ENCODE results near the gene FBXO40.
A peak's percentile ranks its signal among the peaks of the same experiment; 100 is the strongest.

The FBXO40 gene

DNA sequence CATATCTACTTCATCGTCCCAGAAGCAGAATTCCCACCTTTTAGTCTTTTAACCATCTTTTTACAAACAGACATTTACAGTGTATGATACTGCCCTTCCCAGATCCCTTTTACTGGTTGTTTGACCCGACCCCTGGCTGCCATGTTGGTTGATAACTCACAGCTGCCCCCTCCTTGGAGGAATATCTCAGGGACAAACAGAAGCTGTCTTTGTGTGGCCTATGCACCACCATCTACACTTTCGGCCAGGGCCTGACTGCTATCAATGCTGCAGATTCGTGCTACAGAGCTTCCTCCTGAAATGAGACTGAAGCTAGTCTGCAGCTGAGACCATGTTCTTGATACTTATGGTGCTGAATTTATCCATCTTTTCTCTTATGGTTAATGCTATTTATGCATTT, 40.8 kb upstream of the FBXO40 start:
- H3K18ac ChIP-seq (ENCODE audit: low read length): no peak overlapping the region
- no peak overlapping the region for H2BK12ac ChIP-seq (ENCODE audit: low read length)
- H3K23ac ChIP-seq (ENCODE audit: low read depth, low read length, poor library complexity): no peak overlapping the region
- no peak overlapping the region for H3K27ac ChIP-seq (replicated peaks; ENCODE audit: low read length)
- no peaks in the 10 kb centered on the region for H3K4me1 ChIP-seq (ENCODE audit: control insufficient read depth in 2 of 2, insufficient read depth in 1 of 2, low read depth in 1 of 2, low read length in 2 of 2)
- no peak overlapping the region for H3K4me2 ChIP-seq (ENCODE audit: insufficient read depth, low read length, poor library complexity, severe bottlenecking)
- H3K9me3 ChIP-seq (replicated peaks in 1 of 2; ENCODE audit: control insufficient read depth in 2 of 2, insufficient read depth in 1 of 2, low read depth in 1 of 2, low read length in 2 of 2): no peaks in the 10 kb centered on the region
- H4K91ac ChIP-seq (ENCODE audit: low read depth, low read length, poor library complexity): no peak overlapping the region
- no peaks in the 10 kb centered on the region for H3K79me1 ChIP-seq (ENCODE audit: low read depth, low read length)
- H3K36me3 ChIP-seq (replicated peaks in 1 of 2; ENCODE audit: control insufficient read depth in 2 of 2, insufficient read depth in 2 of 2, low read length in 2 of 2): no peaks in the 10 kb centered on the region
- no peak overlapping the region for H2BK15ac ChIP-seq (ENCODE audit: low read length)
- no peak overlapping the region for H2AK5ac ChIP-seq (ENCODE audit: low read depth, low read length)
- H3K27me3 ChIP-seq (ENCODE audit: control insufficient read depth in 3 of 3, insufficient read depth in 3 of 3, low read depth in 1 of 3, low read length in 3 of 3): peaks cover 0 to 5% (median 0%) of the 10 kb centered on the region in 3 experiments
- no CpG with 5 or more reads among the region's 4 CpGs for WGBS, 2 donors (ENCODE audit: extremely low coverage in 2 of 2, insufficient read length in 2 of 2, insufficient replicate concordance in 1 of 2)
- H2BK120ac ChIP-seq (ENCODE audit: low read depth, low read length): no peak overlapping the region
- H3K9ac ChIP-seq (ENCODE audit: low read depth, low read length, poor library complexity): no peak overlapping the region
- H2AFZ ChIP-seq (ENCODE audit: low read length): peak overlapping the region; percentile 56
- no peak overlapping the region for H3K4ac ChIP-seq (ENCODE audit: low read length)
- no peak overlapping the region for H4K8ac ChIP-seq (ENCODE audit: low read depth, low read length)
- DNase-seq (ENCODE audit: low spot score): no peak
- no peak overlapping the region for H3K14ac ChIP-seq (ENCODE audit: low read length)
- no peak overlapping the region for H2BK5ac ChIP-seq (ENCODE audit: low read length)
- no peak overlapping the region for H3K4me3 ChIP-seq (ENCODE audit: low read length in 2 of 2)

DNA sequence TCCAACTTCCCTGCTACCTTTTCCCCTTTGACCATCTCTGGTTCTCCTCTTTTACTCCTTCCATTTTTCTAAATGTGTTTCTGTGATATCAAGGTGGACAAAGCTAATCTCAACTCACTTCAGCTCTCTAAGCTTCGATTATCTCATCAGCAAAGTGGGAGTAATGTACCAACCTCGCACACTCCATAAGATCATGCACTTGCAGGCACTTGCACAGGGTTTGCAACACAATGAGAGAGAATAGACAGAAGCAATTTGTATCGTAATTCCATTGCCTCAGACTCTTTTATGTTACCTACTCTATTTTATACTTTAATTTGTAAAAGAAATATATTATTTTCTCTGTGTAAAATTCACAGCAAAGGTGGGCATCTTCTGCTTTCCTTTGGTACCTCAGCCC, 40.4 kb upstream of the FBXO40 start:
- Histone ChIP-seq H2BK120ac (ENCODE audit: low read depth, low read length) (no peak overlapping the region), H3K9me3 (replicated peaks in 1 of 2; ENCODE audit: control insufficient read depth in 2 of 2, insufficient read depth in 1 of 2, low read depth in 1 of 2, low read length in 2 of 2) (no peaks in the 10 kb centered on the region), H2AFZ (ENCODE audit: low read length) (peak overlapping the region; percentile 56), H3K27ac (replicated peaks; ENCODE audit: low read length) (no peak overlapping the region), H3K14ac (ENCODE audit: low read length) (no peak overlapping the region), H4K8ac (ENCODE audit: low read depth, low read length) (no peak overlapping the region), H3K4me3 (ENCODE audit: low read length in 2 of 2) (no peak overlapping the region), H2BK12ac (ENCODE audit: low read length) (no peak overlapping the region), H2AK5ac (ENCODE audit: low read depth, low read length) (no peak overlapping the region), H3K79me1 (ENCODE audit: low read depth, low read length) (no peaks in the 10 kb centered on the region), H3K4me1 (ENCODE audit: control insufficient read depth in 2 of 2, insufficient read depth in 1 of 2, low read depth in 1 of 2, low read length in 2 of 2) (no peaks in the 10 kb centered on the region), H3K36me3 (replicated peaks in 1 of 2; ENCODE audit: control insufficient read depth in 2 of 2, insufficient read depth in 2 of 2, low read length in 2 of 2) (no peaks in the 10 kb centered on the region), H3K18ac (ENCODE audit: low read length) (no peak overlapping the region), H3K4ac (ENCODE audit: low read length) (no peak overlapping the region), H2BK15ac (ENCODE audit: low read length) (no peak overlapping the region), H3K4me2 (ENCODE audit: insufficient read depth, low read length, poor library complexity, severe bottlenecking) (no peak overlapping the region), H3K23ac (ENCODE audit: low read depth, low read length, poor library complexity) (no peak overlapping the region), H3K9ac (ENCODE audit: low read depth, low read length, poor library complexity) (no peak overlapping the region), H3K27me3 (ENCODE audit: control insufficient read depth in 3 of 3, insufficient read depth in 3 of 3, low read depth in 1 of 3, low read length in 3 of 3) (peaks cover 0 to 5% (median 0%) of the 10 kb centered on the region in 3 experiments), H4K91ac (ENCODE audit: low read depth, low read length, poor library complexity) (no peak overlapping the region), H2BK5ac (ENCODE audit: low read length) (no peak overlapping the region)
- no peak for DNase-seq (ENCODE audit: low spot score)
- WGBS, 2 donors (ENCODE audit: extremely low coverage in 2 of 2, insufficient read length in 2 of 2, insufficient replicate concordance in 1 of 2): no CpG with 5 or more reads among the region's 3 CpGs

DNA sequence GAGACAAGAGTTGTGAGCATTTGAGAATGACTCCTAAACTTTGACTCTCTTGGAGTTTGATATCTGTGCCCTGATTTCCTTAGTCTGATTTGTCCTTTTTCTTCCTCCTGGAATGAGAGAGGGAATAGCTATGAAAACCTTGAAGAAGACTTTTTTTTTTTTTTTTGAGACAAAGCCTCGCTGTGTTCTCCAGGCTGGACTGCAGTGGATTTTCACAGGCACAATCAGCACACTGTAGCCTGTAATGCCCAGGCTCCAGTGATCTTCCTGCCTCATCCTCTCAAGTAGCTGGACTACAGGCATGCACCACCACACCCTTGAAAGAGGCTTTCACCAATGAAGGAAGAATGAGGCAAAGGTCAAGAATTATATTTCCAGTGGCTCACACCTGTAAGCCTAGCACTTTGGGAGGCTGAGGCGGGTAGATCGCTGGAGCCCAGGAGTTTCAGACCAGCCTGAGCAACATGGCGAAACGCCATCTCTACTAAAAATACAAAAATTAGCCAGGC, 35.7 kb upstream of the FBXO40 start:
- H3K4ac ChIP-seq (ENCODE audit: low read length): no peak overlapping the region

DNA sequence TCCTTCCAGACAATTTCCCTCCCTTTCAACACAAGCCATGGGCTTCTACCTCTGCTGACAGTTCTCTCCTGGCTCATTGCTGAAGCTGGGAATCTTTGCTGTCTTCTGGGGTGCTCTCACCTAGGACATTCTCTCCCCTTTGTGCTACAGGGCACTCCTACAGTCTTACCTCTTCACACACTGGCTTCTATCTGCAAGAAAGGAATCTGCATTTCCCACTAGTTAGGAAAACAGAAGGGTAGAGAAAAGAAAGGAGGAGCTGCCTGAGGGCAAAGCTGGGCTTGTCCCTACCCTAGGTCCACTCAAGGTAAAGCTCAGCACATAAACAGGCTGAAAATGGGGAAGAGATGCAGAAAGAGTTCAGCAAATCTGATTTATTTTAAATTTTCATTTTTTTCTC, 31.0 kb upstream of the FBXO40 start:
- H4K91ac ChIP-seq (ENCODE audit: low read depth, low read length, poor library complexity): no peak overlapping the region
- H3K14ac ChIP-seq (ENCODE audit: low read length): no peak overlapping the region
- H2BK5ac ChIP-seq (ENCODE audit: low read length): no peak overlapping the region
- no peak overlapping the region for H3K4ac ChIP-seq (ENCODE audit: low read length)
- no peak overlapping the region for H3K23ac ChIP-seq (ENCODE audit: low read depth, low read length, poor library complexity)
- H3K4me3 ChIP-seq (ENCODE audit: low read length in 2 of 2): no peak overlapping the region
- no peak for DNase-seq (ENCODE audit: low spot score)
- H2BK120ac ChIP-seq (ENCODE audit: low read depth, low read length): no peak overlapping the region
- H2BK15ac ChIP-seq (ENCODE audit: low read length): no peak overlapping the region
- no peak overlapping the region for H3K9ac ChIP-seq (ENCODE audit: low read depth, low read length, poor library complexity)
- H3K18ac ChIP-seq (ENCODE audit: low read length): no peak overlapping the region
- no peak overlapping the region for H3K4me2 ChIP-seq (ENCODE audit: insufficient read depth, low read length, poor library complexity, severe bottlenecking)
- H3K27ac ChIP-seq (replicated peaks; ENCODE audit: low read length): no peak overlapping the region
- no peaks in the 10 kb centered on the region for H3K79me1 ChIP-seq (ENCODE audit: low read depth, low read length)
- H2BK12ac ChIP-seq (ENCODE audit: low read length): no peak overlapping the region
- no peaks in the 10 kb centered on the region for H3K4me1 ChIP-seq (ENCODE audit: control insufficient read depth in 2 of 2, insufficient read depth in 1 of 2, low read depth in 1 of 2, low read length in 2 of 2)
- no peaks in the 10 kb centered on the region for H3K36me3 ChIP-seq (replicated peaks in 1 of 2; ENCODE audit: control insufficient read depth in 2 of 2, insufficient read depth in 2 of 2, low read length in 2 of 2)
- no peak overlapping the region for H4K8ac ChIP-seq (ENCODE audit: low read depth, low read length)
- H3K27me3 ChIP-seq (ENCODE audit: control insufficient read depth in 3 of 3, insufficient read depth in 3 of 3, low read depth in 1 of 3, low read length in 3 of 3): no peaks in the 10 kb centered on the region
- no peak overlapping the region for H2AK5ac ChIP-seq (ENCODE audit: low read depth, low read length)
- peak overlapping the region; percentile 6 for H2AFZ ChIP-seq (ENCODE audit: low read length)
- no peaks in the 10 kb centered on the region for H3K9me3 ChIP-seq (replicated peaks in 1 of 2; ENCODE audit: control insufficient read depth in 2 of 2, insufficient read depth in 1 of 2, low read depth in 1 of 2, low read length in 2 of 2)

More for the DNA sequence above, 35.7 kb upstream of the FBXO40 start:
- no peak overlapping the region for H2BK5ac ChIP-seq (ENCODE audit: low read length)
- DNase-seq (ENCODE audit: low spot score): no peak
- no peaks in the 10 kb centered on the region for H3K79me1 ChIP-seq (ENCODE audit: low read depth, low read length)
- H3K4me3 ChIP-seq (ENCODE audit: low read length in 2 of 2): no peak overlapping the region
- H3K4me1 ChIP-seq (ENCODE audit: control insufficient read depth in 2 of 2, insufficient read depth in 1 of 2, low read depth in 1 of 2, low read length in 2 of 2): no peaks in the 10 kb centered on the region
- no peak overlapping the region for H3K9ac ChIP-seq (ENCODE audit: low read depth, low read length, poor library complexity)
- no peaks in the 10 kb centered on the region for H3K9me3 ChIP-seq (replicated peaks in 1 of 2; ENCODE audit: control insufficient read depth in 2 of 2, insufficient read depth in 1 of 2, low read depth in 1 of 2, low read length in 2 of 2)
- H3K27ac ChIP-seq (replicated peaks; ENCODE audit: low read length): no peak overlapping the region
- no peak overlapping the region for H3K14ac ChIP-seq (ENCODE audit: low read length)
- no peak overlapping the region for H2BK120ac ChIP-seq (ENCODE audit: low read depth, low read length)
- H3K27me3 ChIP-seq (ENCODE audit: control insufficient read depth in 3 of 3, insufficient read depth in 3 of 3, low read depth in 1 of 3, low read length in 3 of 3): peaks cover 0 to under 1% (median 0%) of the 10 kb centered on the region in 3 experiments
- no peak overlapping the region for H2AK5ac ChIP-seq (ENCODE audit: low read depth, low read length)
- no peak overlapping the region for H3K4me2 ChIP-seq (ENCODE audit: insufficient read depth, low read length, poor library complexity, severe bottlenecking)
- no peak overlapping the region for H3K23ac ChIP-seq (ENCODE audit: low read depth, low read length, poor library complexity)
- H3K36me3 ChIP-seq (replicated peaks in 1 of 2; ENCODE audit: control insufficient read depth in 2 of 2, insufficient read depth in 2 of 2, low read length in 2 of 2): no peaks in the 10 kb centered on the region
- H2AFZ ChIP-seq (ENCODE audit: low read length): no peak overlapping the region
- H2BK15ac ChIP-seq (ENCODE audit: low read length): no peak overlapping the region
- no CpG with 5 or more reads among the region's 5 CpGs for WGBS, 2 donors (ENCODE audit: extremely low coverage in 2 of 2, insufficient read length in 2 of 2, insufficient replicate concordance in 1 of 2)
- no peak overlapping the region for H2BK12ac ChIP-seq (ENCODE audit: low read length)
- H3K18ac ChIP-seq (ENCODE audit: low read length): no peak overlapping the region
- no peak overlapping the region for H4K8ac ChIP-seq (ENCODE audit: low read depth, low read length)
- no peak overlapping the region for H4K91ac ChIP-seq (ENCODE audit: low read depth, low read length, poor library complexity)

Measured in neuronal stem cell (in vitro differentiated cells).